K562 (cell line): ENCODE measurements around the gene BCAS3. TPM values are rescaled to one million over a fixed set of nuclear protein-coding genes. Genes with fewer than 3 reads are reported as not detected.

Source experiments
- GABPB2 ChIP-seq: fragments of 250-450 bp; sonication (Bioruptor Pico); conservative IDR thresholded peaks from 2 replicates; pipeline ENCODE4 v1.5.1; 2021; ENCODE audit warnings: mild to moderate bottlenecking
- GATAD2A ChIP-seq: fragments of 450-650 bp; IDR thresholded peaks from 2 replicates; pipeline ENCODE4 v1.6.1; 2017
- HEY1 ChIP-seq: fragments of 250-450 bp; sonication (Bioruptor Pico); IDR thresholded peaks from 2 replicates; pipeline ENCODE4 v1.5.0; 2020; ENCODE audit warnings: mild to moderate bottlenecking, moderate library complexity, borderline replicate concordance
- ILF3 ChIP-seq: fragments of 450-650 bp; IDR thresholded peaks from 2 replicates; pipeline ENCODE4 v1.6.1; 2018; ENCODE audit warnings: antibody characterized with exemption, mild to moderate bottlenecking, moderate library complexity, borderline replicate concordance
- MEF2D ChIP-seq: conservative IDR thresholded peaks from 2 replicates; pipeline ENCODE4 v1.6.1; 2016; ENCODE audit warnings: low read depth, missing genetic modification characterization, missing compliant biosample characterization
- POLR2B ChIP-seq: fragments of 450-650 bp; IDR thresholded peaks from 2 replicates; pipeline ENCODE4 v1.6.1; 2018; ENCODE audit warnings: low read depth; ENCODE audit not compliant: partially characterized antibody
- POLR2G ChIP-seq: fragments of 200-400 bp; formaldehyde crosslinking; IDR thresholded peaks from 2 replicates; pipeline ENCODE4 v1.6.1; 2017; ENCODE audit warnings: low read depth, mild to moderate bottlenecking, antibody characterized with exemption, low read length, moderate library complexity
- SMARCB1 ChIP-seq: IDR thresholded peaks from 2 replicates; pipeline ENCODE4 v1.6.1; 2011; ENCODE audit warnings: improper control_type of control experiment, low read depth; ENCODE audit not compliant: insufficient read length
- STAG1 ChIP-seq: sonication (generic); formaldehyde crosslinking; IDR thresholded peaks from 2 replicates; pipeline ENCODE4 v1.5.0; 2020; ENCODE audit warnings: missing genetic modification reagents, borderline replicate concordance
- THAP7 ChIP-seq: fragments of 250-450 bp; sonication (Bioruptor Pico); IDR thresholded peaks from 2 replicates; pipeline ENCODE4 v1.5.0; 2021
- polyA plus RNA-seq, 8 experiments: library from polyadenylated mRNA; depleted of rRNA in 4 of 8; stranded (reverse) in 5 of 8; unstranded in 3 of 8; fragments of >200 nt; fragmentation: Nextera tagmentation in 2 of 8; fragmentation: Illumina TruSeq in 1 of 8; extraction: Ambion mirVana in 2 of 8; extraction: Trizol in 1 of 8; gene quantifications; 2 replicates each; pipeline versions ENCODE4 v1.2.1 to v1.2.3, GENCODE V29; 2011 to 2014; ENCODE audit warnings: inconsistent platforms in 1 of 8, missing spikeins in 1 of 8
- total RNA-seq, 7 experiments: library from RNA; depleted of rRNA in 6 of 7; stranded (reverse); fragments of >200 nt in 6 of 7; fragmentation: Illumina TruSeq in 2 of 7; extraction: Trizol in 2 of 7; gene quantifications; 2 replicates each; pipeline versions ENCODE4 v1.2.1 to v1.2.3, GENCODE V29; 2011 to 2021; ENCODE audit warnings: low replicate concordance in 1 of 7
- TF ChIP-seq, protein P1 (sequence below): sonication (generic); formaldehyde crosslinking; IDR thresholded peaks from 2 replicates; pipeline ENCODE4 v1.8.1; 2023; ENCODE audit warnings: missing genetic modification reagents, mild to moderate bottlenecking, borderline replicate concordance
- TF ChIP-seq, protein P2 (sequence below), 2 experiments: fragments of 450-650 bp in 1 of 2; sonication (generic) in 1 of 2; formaldehyde crosslinking in 1 of 2; IDR thresholded peaks; 2 replicates each; pipeline versions ENCODE4 v1.7.1 to v1.9.0; 2016 to 2022; ENCODE audit warnings: inconsistent platforms in 1 of 2, mild to moderate bottlenecking in 1 of 2, missing genetic modification reagents in 1 of 2

Gene BCAS3
- total and polyA plus RNA-seq, 9 of the 15 experiments (the other 6 are each of a cell fraction or from before 2014, with no cell fraction given), result 1.9 to 5.5 (median 3.5) TPM

DNA sequence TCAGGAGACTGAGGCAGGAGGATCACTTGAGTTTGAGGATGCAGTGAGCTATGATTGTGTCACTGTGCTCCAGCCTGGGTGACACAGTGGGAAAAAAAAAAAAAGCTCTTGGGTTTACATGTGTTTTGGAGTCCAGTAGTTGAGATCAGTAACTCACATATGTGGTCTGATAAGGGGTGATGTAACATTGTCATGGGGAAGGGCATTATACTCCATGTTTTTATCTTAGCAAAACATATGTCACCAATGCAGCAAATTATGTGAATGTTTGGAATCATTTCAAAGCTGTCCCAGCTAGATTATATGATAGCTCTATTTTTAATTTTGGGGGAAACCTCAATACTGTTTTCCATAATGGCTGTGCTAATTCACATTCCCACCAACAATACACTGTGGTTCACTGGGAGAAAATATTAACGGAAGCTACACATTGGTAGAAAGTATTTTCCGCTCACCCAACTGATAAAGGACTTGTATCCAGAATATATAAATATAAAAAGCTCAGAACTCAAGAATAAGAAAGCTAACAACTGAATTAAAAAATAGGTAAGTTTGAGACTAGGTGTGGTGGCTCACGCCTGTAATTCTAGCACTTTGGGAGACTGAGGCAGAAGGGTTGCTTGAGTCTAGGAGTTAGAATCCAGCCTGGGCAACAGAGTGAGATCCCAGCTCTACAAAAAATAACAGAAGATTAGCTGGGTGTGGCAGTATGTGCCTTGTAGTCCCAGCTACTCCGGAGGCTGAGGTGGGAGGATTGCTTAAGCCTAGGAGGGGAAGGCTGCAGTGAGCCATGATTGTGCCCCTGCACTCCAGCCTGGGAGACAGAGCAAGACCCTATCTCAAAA is 497.9 kb downstream of the BCAS3 start (continued):
- TF ChIP-seq, protein P1, sequence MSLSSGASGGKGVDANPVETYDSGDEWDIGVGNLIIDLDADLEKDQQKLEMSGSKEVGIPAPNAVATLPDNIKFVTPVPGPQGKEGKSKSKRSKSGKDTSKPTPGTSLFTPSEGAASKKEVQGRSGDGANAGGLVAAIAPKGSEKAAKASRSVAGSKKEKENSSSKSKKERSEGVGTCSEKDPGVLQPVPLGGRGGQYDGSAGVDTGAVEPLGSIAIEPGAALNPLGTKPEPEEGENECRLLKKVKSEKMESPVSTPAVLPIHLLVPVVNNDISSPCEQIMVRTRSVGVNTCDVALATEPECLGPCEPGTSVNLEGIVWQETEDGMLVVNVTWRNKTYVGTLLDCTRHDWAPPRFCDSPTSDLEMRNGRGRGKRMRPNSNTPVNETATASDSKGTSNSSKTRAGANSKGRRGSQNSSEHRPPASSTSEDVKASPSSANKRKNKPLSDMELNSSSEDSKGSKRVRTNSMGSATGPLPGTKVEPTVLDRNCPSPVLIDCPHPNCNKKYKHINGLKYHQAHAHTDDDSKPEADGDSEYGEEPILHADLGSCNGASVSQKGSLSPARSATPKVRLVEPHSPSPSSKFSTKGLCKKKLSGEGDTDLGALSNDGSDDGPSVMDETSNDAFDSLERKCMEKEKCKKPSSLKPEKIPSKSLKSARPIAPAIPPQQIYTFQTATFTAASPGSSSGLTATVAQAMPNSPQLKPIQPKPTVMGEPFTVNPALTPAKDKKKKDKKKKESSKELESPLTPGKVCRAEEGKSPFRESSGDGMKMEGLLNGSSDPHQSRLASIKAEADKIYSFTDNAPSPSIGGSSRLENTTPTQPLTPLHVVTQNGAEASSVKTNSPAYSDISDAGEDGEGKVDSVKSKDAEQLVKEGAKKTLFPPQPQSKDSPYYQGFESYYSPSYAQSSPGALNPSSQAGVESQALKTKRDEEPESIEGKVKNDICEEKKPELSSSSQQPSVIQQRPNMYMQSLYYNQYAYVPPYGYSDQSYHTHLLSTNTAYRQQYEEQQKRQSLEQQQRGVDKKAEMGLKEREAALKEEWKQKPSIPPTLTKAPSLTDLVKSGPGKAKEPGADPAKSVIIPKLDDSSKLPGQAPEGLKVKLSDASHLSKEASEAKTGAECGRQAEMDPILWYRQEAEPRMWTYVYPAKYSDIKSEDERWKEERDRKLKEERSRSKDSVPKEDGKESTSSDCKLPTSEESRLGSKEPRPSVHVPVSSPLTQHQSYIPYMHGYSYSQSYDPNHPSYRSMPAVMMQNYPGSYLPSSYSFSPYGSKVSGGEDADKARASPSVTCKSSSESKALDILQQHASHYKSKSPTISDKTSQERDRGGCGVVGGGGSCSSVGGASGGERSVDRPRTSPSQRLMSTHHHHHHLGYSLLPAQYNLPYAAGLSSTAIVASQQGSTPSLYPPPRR (CRISPR knock-in tag), result no peak
- TF ChIP-seq STAG1 (CRISPR knock-in tag) (no peak), GABPB2 (CRISPR knock-in tag) (no peak), MEF2D (peak; percentile 98), POLR2G (no peak), HEY1 (CRISPR knock-in tag) (no peak), GATAD2A (no peak), SMARCB1 (no peak), POLR2B (no peak), THAP7 (CRISPR knock-in tag) (no peak), ILF3 (no peak)
- TF ChIP-seq, protein P2, sequence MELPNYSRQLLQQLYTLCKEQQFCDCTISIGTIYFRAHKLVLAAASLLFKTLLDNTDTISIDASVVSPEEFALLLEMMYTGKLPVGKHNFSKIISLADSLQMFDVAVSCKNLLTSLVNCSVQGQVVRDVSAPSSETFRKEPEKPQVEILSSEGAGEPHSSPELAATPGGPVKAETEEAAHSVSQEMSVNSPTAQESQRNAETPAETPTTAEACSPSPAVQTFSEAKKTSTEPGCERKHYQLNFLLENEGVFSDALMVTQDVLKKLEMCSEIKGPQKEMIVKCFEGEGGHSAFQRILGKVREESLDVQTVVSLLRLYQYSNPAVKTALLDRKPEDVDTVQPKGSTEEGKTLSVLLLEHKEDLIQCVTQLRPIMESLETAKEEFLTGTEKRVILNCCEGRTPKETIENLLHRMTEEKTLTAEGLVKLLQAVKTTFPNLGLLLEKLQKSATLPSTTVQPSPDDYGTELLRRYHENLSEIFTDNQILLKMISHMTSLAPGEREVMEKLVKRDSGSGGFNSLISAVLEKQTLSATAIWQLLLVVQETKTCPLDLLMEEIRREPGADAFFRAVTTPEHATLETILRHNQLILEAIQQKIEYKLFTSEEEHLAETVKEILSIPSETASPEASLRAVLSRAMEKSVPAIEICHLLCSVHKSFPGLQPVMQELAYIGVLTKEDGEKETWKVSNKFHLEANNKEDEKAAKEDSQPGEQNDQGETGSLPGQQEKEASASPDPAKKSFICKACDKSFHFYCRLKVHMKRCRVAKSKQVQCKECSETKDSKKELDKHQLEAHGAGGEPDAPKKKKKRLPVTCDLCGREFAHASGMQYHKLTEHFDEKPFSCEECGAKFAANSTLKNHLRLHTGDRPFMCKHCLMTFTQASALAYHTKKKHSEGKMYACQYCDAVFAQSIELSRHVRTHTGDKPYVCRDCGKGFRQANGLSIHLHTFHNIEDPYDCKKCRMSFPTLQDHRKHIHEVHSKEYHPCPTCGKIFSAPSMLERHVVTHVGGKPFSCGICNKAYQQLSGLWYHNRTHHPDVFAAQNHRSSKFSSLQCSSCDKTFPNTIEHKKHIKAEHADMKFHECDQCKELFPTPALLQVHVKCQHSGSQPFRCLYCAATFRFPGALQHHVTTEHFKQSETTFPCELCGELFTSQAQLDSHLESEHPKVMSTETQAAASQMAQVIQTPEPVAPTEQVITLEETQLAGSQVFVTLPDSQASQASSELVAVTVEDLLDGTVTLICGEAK (IDR thresholded peaks at IDR 0.05), result no peak
- TF ChIP-seq, protein P2 (CRISPR knock-in tag; IDR thresholded peaks at IDR 0.05), result no peak
